SHP77 treated with DMSO at 0.1 percent for 48 hours (cell line): ENCODE measurements around the gene RPL13.
A peak's percentile ranks its signal among the peaks of the same experiment; 100 is the strongest.

Source experiments
- DNase-seq: peaks from one replicate; lab custom pipeline; 2025; lab: John Stamatoyannopoulos, UW

RPL13 gene

GRCh38 chr16:89545044-89545830, 15.2 kb upstream of the RPL13 start:
- no peak for DNase-seq

- no peak for DNase-seq
Measured at GRCh38 chr16:89545831-89546574, 14.5 kb upstream of the RPL13 start.

- DNase-seq: no peak
Measured at GRCh38 chr16:89546781-89547180, 13.7 kb upstream of the RPL13 start.

- DNase-seq: no peak
Measured at GRCh38 chr16:89547291-89547690, 13.2 kb upstream of the RPL13 start.

- no peak for DNase-seq
Measured at GRCh38 chr16:89547860-89548259, 12.6 kb upstream of the RPL13 start.

- DNase-seq: no peak
Measured at GRCh38 chr16:89548344-89549006, 12.0 kb upstream of the RPL13 start.

GRCh38 chr16:89549007-89549700, 11.3 kb upstream of the RPL13 start:
- no peak for DNase-seq

- DNase-seq: no peak
Measured at GRCh38 chr16:89550421-89551007, 10.0 kb upstream of the RPL13 start.

GRCh38 chr16:89552329-89552728, 8.2 kb upstream of the RPL13 start:
- no peak for DNase-seq

- no peak for DNase-seq
Measured at GRCh38 chr16:89552913-89553312, 7.6 kb upstream of the RPL13 start.

- no peak for DNase-seq
Measured at GRCh38 chr16:89553733-89554132, 6.7 kb upstream of the RPL13 start.

GRCh38 chr16:89554343-89554742, 6.1 kb upstream of the RPL13 start:
- no peak for DNase-seq

- DNase-seq: no peak
Measured at GRCh38 chr16:89555265-89555664, 5.2 kb upstream of the RPL13 start.

GRCh38 chr16:89555780-89556179, 4.7 kb upstream of the RPL13 start:
- no peak for DNase-seq

GRCh38 chr16:89556750-89557689, 3.5 kb upstream of the RPL13 start:
- DNase-seq: peak; percentile 61

GRCh38 chr16:89557690-89558490, 2.6 kb upstream of the RPL13 start:
- no peak for DNase-seq

GRCh38 chr16:89561142-89561883, 831 bp downstream of the RPL13 start:
- no peak for DNase-seq

- no peak for DNase-seq
Measured at GRCh38 chr16:89561884-89562599, 1.6 kb downstream of the RPL13 start.

GRCh38 chr16:89562939-89563338, 2.5 kb downstream of the RPL13 start:
- DNase-seq: no peak
